ENCODE results near the gene METTL24.

DNA sequence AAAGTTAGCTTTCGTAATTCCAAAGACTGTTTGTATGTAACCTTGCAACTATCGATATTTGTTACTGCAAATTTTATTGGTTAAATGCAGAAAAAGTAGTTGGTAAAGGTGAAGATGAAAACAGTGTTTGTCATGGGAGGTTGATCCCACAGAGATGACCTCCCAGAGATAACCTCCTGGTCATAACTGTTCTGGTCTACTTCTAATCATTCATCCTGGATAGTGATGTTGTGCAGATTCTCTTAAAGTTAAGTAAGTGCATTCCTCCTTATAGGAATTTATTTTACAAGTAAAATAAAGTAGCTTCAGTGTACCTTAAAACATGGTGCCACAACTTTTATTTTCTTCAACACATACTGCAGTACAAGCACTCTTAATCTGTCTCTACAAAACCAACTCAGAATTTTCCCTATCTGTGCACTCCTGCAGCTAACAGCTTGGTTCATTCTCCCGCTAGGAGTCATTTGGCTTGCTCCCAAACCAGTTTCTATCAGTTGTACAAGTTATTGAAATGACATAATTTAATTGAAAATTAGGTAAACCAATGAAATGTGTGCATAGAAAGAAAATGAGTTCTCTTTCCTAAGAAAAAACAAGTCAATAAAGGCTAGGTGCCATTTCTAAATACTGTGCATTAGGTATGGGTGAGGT, 19.2 kb downstream of the METTL24 start:
- TF ChIP-seq, protein P1, sequence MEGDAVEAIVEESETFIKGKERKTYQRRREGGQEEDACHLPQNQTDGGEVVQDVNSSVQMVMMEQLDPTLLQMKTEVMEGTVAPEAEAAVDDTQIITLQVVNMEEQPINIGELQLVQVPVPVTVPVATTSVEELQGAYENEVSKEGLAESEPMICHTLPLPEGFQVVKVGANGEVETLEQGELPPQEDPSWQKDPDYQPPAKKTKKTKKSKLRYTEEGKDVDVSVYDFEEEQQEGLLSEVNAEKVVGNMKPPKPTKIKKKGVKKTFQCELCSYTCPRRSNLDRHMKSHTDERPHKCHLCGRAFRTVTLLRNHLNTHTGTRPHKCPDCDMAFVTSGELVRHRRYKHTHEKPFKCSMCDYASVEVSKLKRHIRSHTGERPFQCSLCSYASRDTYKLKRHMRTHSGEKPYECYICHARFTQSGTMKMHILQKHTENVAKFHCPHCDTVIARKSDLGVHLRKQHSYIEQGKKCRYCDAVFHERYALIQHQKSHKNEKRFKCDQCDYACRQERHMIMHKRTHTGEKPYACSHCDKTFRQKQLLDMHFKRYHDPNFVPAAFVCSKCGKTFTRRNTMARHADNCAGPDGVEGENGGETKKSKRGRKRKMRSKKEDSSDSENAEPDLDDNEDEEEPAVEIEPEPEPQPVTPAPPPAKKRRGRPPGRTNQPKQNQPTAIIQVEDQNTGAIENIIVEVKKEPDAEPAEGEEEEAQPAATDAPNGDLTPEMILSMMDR (IDR thresholded peaks at IDR 0.05), result no peak
- TF ChIP-seq POLR2A (IDR thresholded peaks at IDR 0.05; ENCODE audit: low read depth), result no peak

Measured in esophagus muscularis mucosa (tissue), 3 donors.